Measurements from ENCODE around the gene ARMH3.

Gene ARMH3

DNA sequence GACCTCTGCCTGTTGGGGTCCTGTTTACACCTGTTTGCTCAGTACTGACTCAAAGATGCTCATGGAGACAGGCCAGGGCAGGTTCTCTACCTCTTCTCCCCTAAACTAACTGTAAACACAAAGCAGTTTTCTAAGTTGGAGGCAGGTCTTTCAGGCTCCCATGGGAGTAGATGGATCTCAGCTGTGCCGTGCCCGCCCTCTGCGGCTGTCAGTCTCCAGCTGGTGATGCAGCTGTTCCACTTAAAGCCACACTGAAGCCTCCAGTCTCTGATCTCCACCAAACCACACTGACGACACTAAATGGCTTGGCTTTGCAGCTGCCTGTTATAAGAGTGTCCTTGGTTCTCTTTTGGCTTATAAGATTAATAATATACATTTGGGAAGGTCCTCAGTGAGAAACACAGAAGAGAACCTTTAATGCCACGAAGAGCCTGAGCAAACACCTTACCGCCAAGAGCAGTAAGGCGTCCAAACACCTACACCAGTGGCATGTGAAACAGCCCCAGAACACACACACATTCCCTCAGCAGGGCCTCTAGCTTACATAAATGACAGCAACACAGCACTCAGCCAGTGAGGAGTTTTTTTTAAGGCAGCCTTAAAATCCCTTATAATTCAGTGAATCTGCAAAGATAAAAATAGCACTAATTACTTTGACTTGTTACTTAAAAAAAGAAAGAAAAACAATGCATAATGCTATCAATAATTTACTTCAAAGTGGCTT is 152.0 kb downstream of the ARMH3 start:
- Histone ChIP-seq H3F3A (ENCODE audit: insufficient read depth, low read length) (no peaks in the 10 kb centered on the region), H3K9me2 (replicated peaks; ENCODE audit: insufficient read depth, low read length) (no peaks in the 10 kb centered on the region), H3K9me3 (replicated peaks; ENCODE audit: insufficient read depth, low read length) (no peaks in the 10 kb centered on the region), H3K27me3 (replicated peaks; ENCODE audit: insufficient read depth, low read length) (no peaks in the 10 kb centered on the region), H3K79me2 (ENCODE audit: low read length) (no peaks in the 10 kb centered on the region), H3K9ac (ENCODE audit: low read length) (no peak overlapping the region), H4K20me1 (ENCODE audit: insufficient read depth, low read length) (no peaks in the 10 kb centered on the region), H2AFZ (ENCODE audit: low read length) (no peak overlapping the region), H3K27ac (ENCODE audit: low read length) (no peak overlapping the region), H3K36me3 (replicated peaks; ENCODE audit: insufficient read depth, low read length) (no peaks in the 10 kb centered on the region), H3K4me3 (ENCODE audit: low read length) (no peak overlapping the region), H3K4me2 (ENCODE audit: low read depth, low read length) (no peak overlapping the region), H3K4me1 (ENCODE audit: low read length) (no peaks in the 10 kb centered on the region)
- DNase-seq, result no peak
- TF ChIP-seq EZH2 (optimal IDR thresholded peaks at IDR 0.05; ENCODE audit: low read depth, low read length), result no peak
- TF ChIP-seq, protein P1, sequence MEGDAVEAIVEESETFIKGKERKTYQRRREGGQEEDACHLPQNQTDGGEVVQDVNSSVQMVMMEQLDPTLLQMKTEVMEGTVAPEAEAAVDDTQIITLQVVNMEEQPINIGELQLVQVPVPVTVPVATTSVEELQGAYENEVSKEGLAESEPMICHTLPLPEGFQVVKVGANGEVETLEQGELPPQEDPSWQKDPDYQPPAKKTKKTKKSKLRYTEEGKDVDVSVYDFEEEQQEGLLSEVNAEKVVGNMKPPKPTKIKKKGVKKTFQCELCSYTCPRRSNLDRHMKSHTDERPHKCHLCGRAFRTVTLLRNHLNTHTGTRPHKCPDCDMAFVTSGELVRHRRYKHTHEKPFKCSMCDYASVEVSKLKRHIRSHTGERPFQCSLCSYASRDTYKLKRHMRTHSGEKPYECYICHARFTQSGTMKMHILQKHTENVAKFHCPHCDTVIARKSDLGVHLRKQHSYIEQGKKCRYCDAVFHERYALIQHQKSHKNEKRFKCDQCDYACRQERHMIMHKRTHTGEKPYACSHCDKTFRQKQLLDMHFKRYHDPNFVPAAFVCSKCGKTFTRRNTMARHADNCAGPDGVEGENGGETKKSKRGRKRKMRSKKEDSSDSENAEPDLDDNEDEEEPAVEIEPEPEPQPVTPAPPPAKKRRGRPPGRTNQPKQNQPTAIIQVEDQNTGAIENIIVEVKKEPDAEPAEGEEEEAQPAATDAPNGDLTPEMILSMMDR (IDR thresholded peaks at IDR 0.05; ENCODE audit: low read length), result no peak

- DNase-seq, result no peak
- Histone ChIP-seq H3K36me3 (replicated peaks; ENCODE audit: insufficient read depth, low read length) (no peaks in the 10 kb centered on the region), H3K4me1 (ENCODE audit: low read length) (no peaks in the 10 kb centered on the region), H3K27me3 (replicated peaks; ENCODE audit: insufficient read depth, low read length) (no peaks in the 10 kb centered on the region), H3K9me3 (replicated peaks; ENCODE audit: insufficient read depth, low read length) (no peaks in the 10 kb centered on the region), H3K79me2 (ENCODE audit: low read length) (no peaks in the 10 kb centered on the region), H3K9ac (ENCODE audit: low read length) (no peak overlapping the region), H4K20me1 (ENCODE audit: insufficient read depth, low read length) (no peaks in the 10 kb centered on the region), H3K4me2 (ENCODE audit: low read depth, low read length) (no peak overlapping the region), H3K9me2 (replicated peaks; ENCODE audit: insufficient read depth, low read length) (no peaks in the 10 kb centered on the region), H3K4me3 (ENCODE audit: low read length) (no peak overlapping the region), H3K27ac (ENCODE audit: low read length) (no peak overlapping the region), H3F3A (ENCODE audit: insufficient read depth, low read length) (no peaks in the 10 kb centered on the region), H2AFZ (ENCODE audit: low read length) (no peak overlapping the region)
- TF ChIP-seq EZH2 (optimal IDR thresholded peaks at IDR 0.05; ENCODE audit: low read depth, low read length) (no peak), EZH2phosphoT487 (IDR thresholded peaks at IDR 0.05; ENCODE audit: low read length) (no peak)
- TF ChIP-seq, protein P1 (IDR thresholded peaks at IDR 0.05; ENCODE audit: low read length), result no peak
Observed at GRCh38 chr10:101902820-101903145, 153.2 kb downstream of the ARMH3 start.

DNA sequence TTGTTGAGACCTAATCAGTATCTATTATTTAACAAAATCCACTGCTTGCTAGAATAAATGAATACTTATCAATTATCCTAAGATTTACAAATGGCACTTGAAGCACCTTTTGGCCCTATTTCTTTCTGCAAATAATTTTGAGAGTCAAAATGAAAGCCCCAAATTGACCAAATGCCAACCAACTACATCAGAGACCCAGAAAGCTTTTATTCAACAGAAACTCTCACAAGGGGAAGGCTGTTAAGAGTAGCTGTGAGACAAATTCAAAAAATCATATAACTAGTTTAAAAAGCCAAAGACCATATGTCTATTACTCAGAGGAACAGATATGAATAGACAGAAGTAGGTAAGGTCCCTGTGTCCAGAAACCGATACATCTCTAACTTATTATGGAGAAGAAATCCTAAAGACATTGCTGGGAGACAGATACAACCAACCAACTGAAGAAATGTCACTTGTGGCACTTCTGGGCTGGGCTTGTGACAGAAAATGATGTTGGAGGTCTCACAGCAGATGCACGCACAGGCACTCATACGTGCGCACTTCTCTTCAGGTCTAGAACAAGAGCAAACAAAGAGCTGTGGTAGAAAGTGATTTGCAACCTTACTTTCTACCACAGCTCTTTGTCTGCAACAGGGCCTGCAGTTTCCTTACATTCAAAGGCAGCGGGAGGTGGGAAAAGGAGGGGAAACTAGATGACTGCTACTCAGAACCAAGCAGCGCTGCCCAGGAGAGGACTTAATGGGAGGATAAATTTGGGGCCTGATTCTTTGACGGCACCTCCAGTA is 153.7 kb downstream of the ARMH3 start:
- Histone ChIP-seq H3K27ac (ENCODE audit: low read length) (no peak overlapping the region), H4K20me1 (ENCODE audit: insufficient read depth, low read length) (no peaks in the 10 kb centered on the region), H3K79me2 (ENCODE audit: low read length) (no peaks in the 10 kb centered on the region), H3K4me1 (ENCODE audit: low read length) (no peaks in the 10 kb centered on the region), H3K4me3 (ENCODE audit: low read length) (no peak overlapping the region), H3K9ac (ENCODE audit: low read length) (no peak overlapping the region), H3K9me3 (replicated peaks; ENCODE audit: insufficient read depth, low read length) (no peaks in the 10 kb centered on the region), H3F3A (ENCODE audit: insufficient read depth, low read length) (no peaks in the 10 kb centered on the region), H2AFZ (ENCODE audit: low read length) (no peak overlapping the region), H3K27me3 (replicated peaks; ENCODE audit: insufficient read depth, low read length) (no peaks in the 10 kb centered on the region), H3K36me3 (replicated peaks; ENCODE audit: insufficient read depth, low read length) (no peaks in the 10 kb centered on the region), H3K9me2 (replicated peaks; ENCODE audit: insufficient read depth, low read length) (no peaks in the 10 kb centered on the region), H3K4me2 (ENCODE audit: low read depth, low read length) (no peak overlapping the region)
- TF ChIP-seq, protein P1 (IDR thresholded peaks at IDR 0.05; ENCODE audit: low read length), result no peak
- no peak for TF ChIP-seq EZH2phosphoT487 (IDR thresholded peaks at IDR 0.05; ENCODE audit: low read length)
- TF ChIP-seq EZH2 (optimal IDR thresholded peaks at IDR 0.05; ENCODE audit: low read depth, low read length), result no peak
- no peak for DNase-seq
